ENCODE results near the gene LILRB5. TPM values are rescaled to one million over a fixed set of nuclear protein-coding genes. Genes with fewer than 3 reads are reported as not detected.
"Not testable (repeated sequence)": the region's sequence is repeated elsewhere in the genome, so short reads cannot be mapped to it uniquely, and the experiment has no call there.

The LILRB5 gene
- total and polyA plus RNA-seq, 2 donors (not counting 1 experiment from before 2014, with no cell fraction given): 0.05 TPM; not detected in 1

DNA sequence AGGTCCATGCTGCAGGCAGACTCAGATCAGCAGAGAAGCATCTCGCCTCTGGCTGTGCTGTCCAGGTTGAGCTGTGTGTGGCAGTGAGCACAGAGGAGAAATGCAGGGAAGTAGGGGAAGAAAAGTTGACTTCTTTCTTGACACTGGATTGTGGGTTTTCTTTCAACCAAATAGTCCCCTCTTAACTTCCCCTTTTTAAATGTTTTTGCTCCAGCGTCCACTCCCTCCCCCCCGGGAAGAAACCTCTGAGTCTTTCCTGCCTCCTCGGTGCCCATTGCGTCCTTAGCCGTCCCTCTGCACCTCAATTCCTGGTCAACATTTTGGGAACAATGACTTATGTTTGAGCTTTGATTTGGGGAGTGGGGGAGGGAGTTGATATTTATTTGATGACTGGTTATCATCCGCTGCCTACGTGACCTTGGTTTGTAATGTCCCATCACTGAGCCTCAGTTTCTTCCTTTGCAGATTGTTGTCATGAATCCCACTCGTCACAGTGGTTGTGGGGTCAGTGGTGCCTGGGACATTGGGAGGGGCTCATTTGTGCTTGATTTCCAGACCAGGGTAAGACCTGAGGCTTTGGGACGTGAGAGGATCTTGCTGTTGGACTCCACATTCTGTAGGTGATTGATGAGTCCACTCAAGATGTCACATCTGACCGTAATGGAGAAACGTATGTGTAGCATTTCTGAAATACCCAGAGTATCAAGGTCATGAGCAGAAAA is 24.1 kb upstream of the LILRB5 start, which contains the start of gene LILRB2:
Gene LILRB2, minus strand, starts transcription at position 104 of the 722 bp plus-strand sequence. CDS start 614 bp downstream, outside the sequence.
- no peak within 1 kb of the TSS for H2AFZ ChIP-seq (ENCODE audit: insufficient read depth, low read depth, low read length, poor library complexity, severe bottlenecking)
- DNase-seq (peak; percentile 59), ATAC-seq (ENCODE audit: low read depth) (peak; percentile 7)
- H3K27ac ChIP-seq (ENCODE audit: low read length in 2 of 2): no peak within 1 kb of the TSS
- H3K9ac ChIP-seq (ENCODE audit: low read length): peak within 1 kb of the TSS; percentile 31
- Mint-ChIP-seq H3K27ac (peak within 1 kb of the TSS; percentile 79), H3K4me3 (peak within 1 kb of the TSS; percentile 89), H3K9me3 (ENCODE audit: insufficient read depth) (no peaks in the 10 kb centered on the region), H3K27me3 (peaks cover 5% of the 10 kb centered on the region), H3K4me1 (peaks cover 65% of the 10 kb centered on the region)
- no peaks in the 10 kb centered on the region for H3K36me3 ChIP-seq (replicated peaks in 1 of 2; ENCODE audit: control extremely low read depth in 1 of 2, control insufficient read depth in 1 of 2, extremely low read depth in 1 of 2, insufficient read depth in 2 of 2, low read length in 1 of 2)
- no peaks in the 10 kb centered on the region for H4K20me1 ChIP-seq (ENCODE audit: control insufficient read depth, insufficient read depth, low read length, poor library complexity, severe bottlenecking)
- ChIA-PET CTCF (interaction anchor here (0.8 to 7.2 kb wide), 4 partner anchors 14 to 110 kb away, joined by 3 to 49 read pairs (median 4); no protein-coding TSS in a partner anchor), POLR2A (interaction anchor here (0.9 kb wide), 1 partner anchor 76 kb away, joined by 3 read pairs; no protein-coding TSS in a partner anchor)
- no peaks in the 10 kb centered on the region for H3K79me2 ChIP-seq (ENCODE audit: control insufficient read depth, insufficient read depth, low read length)
- TF ChIP-seq EZH2 (IDR thresholded peaks at IDR 0.05; ENCODE audit: borderline replicate concordance, insufficient read depth, low read depth, low read length, poor library complexity, severe bottlenecking): no peak
- TF ChIP-seq, protein P1, sequence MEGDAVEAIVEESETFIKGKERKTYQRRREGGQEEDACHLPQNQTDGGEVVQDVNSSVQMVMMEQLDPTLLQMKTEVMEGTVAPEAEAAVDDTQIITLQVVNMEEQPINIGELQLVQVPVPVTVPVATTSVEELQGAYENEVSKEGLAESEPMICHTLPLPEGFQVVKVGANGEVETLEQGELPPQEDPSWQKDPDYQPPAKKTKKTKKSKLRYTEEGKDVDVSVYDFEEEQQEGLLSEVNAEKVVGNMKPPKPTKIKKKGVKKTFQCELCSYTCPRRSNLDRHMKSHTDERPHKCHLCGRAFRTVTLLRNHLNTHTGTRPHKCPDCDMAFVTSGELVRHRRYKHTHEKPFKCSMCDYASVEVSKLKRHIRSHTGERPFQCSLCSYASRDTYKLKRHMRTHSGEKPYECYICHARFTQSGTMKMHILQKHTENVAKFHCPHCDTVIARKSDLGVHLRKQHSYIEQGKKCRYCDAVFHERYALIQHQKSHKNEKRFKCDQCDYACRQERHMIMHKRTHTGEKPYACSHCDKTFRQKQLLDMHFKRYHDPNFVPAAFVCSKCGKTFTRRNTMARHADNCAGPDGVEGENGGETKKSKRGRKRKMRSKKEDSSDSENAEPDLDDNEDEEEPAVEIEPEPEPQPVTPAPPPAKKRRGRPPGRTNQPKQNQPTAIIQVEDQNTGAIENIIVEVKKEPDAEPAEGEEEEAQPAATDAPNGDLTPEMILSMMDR (IDR thresholded peaks at IDR 0.05): no peak
- peaks cover 0 to 23% (median 3%) of the 10 kb centered on the region in 4 experiments for H3K27me3 ChIP-seq (replicated peaks in 1 of 4; ENCODE audit: control extremely low read depth in 1 of 4, control insufficient read depth in 3 of 4, insufficient read depth in 4 of 4, low read length in 3 of 4)
- peaks cover 0 to 8% (median 0%) of the 10 kb centered on the region in 3 donors for H3K9me3 ChIP-seq (ENCODE audit: control extremely low read depth in 1 of 3, control insufficient read depth in 2 of 3, insufficient read depth in 1 of 3, low read length in 2 of 3)
- peaks cover 62 to 64% of the 10 kb centered on the region in 2 donors for H3K4me1 ChIP-seq (ENCODE audit: control insufficient read depth in 2 of 2, insufficient read depth in 2 of 2, low read length in 2 of 2)
- peak within 1 kb of the TSS; percentile 52 for H3K4me2 ChIP-seq (replicated peaks; ENCODE audit: low read depth, low read length, poor library complexity, severe bottlenecking)
- H3K4me3 ChIP-seq (ENCODE audit: control extremely low read depth in 1 of 5, extremely low read depth in 1 of 5, insufficient read depth in 1 of 5, low read depth in 2 of 5, low read length in 4 of 5): peak within 1 kb of the TSS; percentile 2 to 50 (median 13)
- WGBS (ENCODE audit: insufficient coverage): 77% methylated on average over 6 of the region's 12 CpGs
- intact Hi-C loops (cut with micrococcal nuclease): no loop called here

DNA sequence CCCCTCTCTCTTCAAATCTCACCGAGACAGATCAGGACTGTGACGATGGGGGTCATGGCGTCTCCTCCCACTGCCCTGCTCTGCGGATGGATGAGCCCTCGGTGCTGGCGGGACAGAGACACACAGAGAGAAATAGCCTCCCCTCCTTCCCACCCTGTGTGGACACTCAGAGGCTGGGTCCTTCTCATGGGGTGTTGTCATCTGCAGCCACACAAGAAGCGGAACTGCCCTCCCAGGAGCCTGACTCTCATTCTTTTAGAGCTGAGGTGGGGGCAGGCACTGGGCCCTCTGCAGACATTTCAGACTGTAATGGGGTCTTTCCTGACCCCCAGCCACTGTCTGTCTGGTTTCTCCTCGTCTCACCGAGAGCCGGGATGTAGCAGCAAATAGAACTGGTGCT is 23.4 kb upstream of the LILRB5 start:
- peaks cover 54 to 57% of the 10 kb centered on the region in 2 donors for H3K4me1 ChIP-seq (ENCODE audit: control insufficient read depth in 2 of 2, insufficient read depth in 2 of 2, low read length in 2 of 2)
- DNase-seq; H4K20me1 ChIP-seq (ENCODE audit: control insufficient read depth, insufficient read depth, low read length, poor library complexity, severe bottlenecking); H3K27ac ChIP-seq (ENCODE audit: low read length in 2 of 2); H3K79me2 ChIP-seq (ENCODE audit: control insufficient read depth, insufficient read depth, low read length); H3K9me3 ChIP-seq (ENCODE audit: control extremely low read depth in 1 of 3, control insufficient read depth in 2 of 3, insufficient read depth in 1 of 3, low read length in 2 of 3); intact Hi-C loops (cut with micrococcal nuclease); H2AFZ ChIP-seq (ENCODE audit: insufficient read depth, low read depth, low read length, poor library complexity, severe bottlenecking); H3K9me3 Mint-ChIP-seq (ENCODE audit: insufficient read depth); H3K36me3 ChIP-seq (replicated peaks in 1 of 2; ENCODE audit: control extremely low read depth in 1 of 2, control insufficient read depth in 1 of 2, extremely low read depth in 1 of 2, insufficient read depth in 2 of 2, low read length in 1 of 2); H3K27me3 Mint-ChIP-seq; ATAC-seq (ENCODE audit: low read depth): not testable (repeated sequence)
- Mint-ChIP-seq H3K27ac (peak overlapping the region; percentile 79), H3K4me1 (peaks cover 58% of the 10 kb centered on the region), H3K4me3 (peak overlapping the region; percentile 89)
- WGBS (ENCODE audit: insufficient coverage): 9% methylated on average over 4 of the region's 10 CpGs
- H3K9ac ChIP-seq (ENCODE audit: low read length): peak overlapping the region; percentile 31
- ChIA-PET POLR2A (interaction anchor here (0.9 kb wide), 1 partner anchor 76 kb away, joined by 3 read pairs; no protein-coding TSS in a partner anchor), CTCF (interaction anchor here (0.8 to 7.2 kb wide), 5 partner anchors 14 to 111 kb away, joined by 3 to 49 read pairs (median 4); no protein-coding TSS in a partner anchor)
- peak overlapping the region; percentile 52 for H3K4me2 ChIP-seq (replicated peaks; ENCODE audit: low read depth, low read length, poor library complexity, severe bottlenecking)
- peak overlapping the region; percentile 2 to 50 (median 13) for H3K4me3 ChIP-seq (ENCODE audit: control extremely low read depth in 1 of 5, extremely low read depth in 1 of 5, insufficient read depth in 1 of 5, low read depth in 2 of 5, low read length in 4 of 5)
- H3K27me3 ChIP-seq (replicated peaks in 1 of 4; ENCODE audit: control extremely low read depth in 1 of 4, control insufficient read depth in 3 of 4, insufficient read depth in 4 of 4, low read length in 3 of 4): peaks cover 0 to 23% (median 3%) of the 10 kb centered on the region in 4 experiments

DNA sequence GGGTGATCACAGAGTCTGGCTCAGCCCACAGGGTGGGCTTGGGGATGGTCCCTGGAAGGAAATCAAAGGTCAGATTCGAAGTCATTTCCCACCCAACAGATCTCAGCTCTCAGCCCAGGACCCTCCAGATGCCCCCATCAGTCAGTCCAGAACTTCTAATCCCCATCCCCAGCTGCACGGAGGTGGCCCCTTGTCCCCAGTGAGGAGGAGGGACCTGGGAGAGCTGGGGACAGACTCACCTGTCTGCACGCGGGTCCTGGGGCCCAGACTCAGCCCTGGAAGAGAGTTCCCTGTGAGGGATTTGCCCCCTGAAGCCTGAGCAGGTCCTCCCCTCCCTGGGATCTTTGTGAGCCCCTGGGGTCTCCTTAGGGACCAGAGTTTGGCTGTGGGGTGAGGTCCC is 23.0 kb upstream of the LILRB5 start:
- POLR2A ChIA-PET: interaction anchor here (0.6 kb wide), 1 partner anchor 50 kb away, joined by 3 read pairs; no protein-coding TSS in a partner anchor
- DNase-seq; intact Hi-C loops (cut with micrococcal nuclease); H3K9me3 Mint-ChIP-seq (ENCODE audit: insufficient read depth); H3K9ac ChIP-seq (ENCODE audit: low read length); ATAC-seq (ENCODE audit: low read depth); H3K27me3 Mint-ChIP-seq; H2AFZ ChIP-seq (ENCODE audit: insufficient read depth, low read depth, low read length, poor library complexity, severe bottlenecking); H3K79me2 ChIP-seq (ENCODE audit: control insufficient read depth, insufficient read depth, low read length); H3K9me3 ChIP-seq (ENCODE audit: control extremely low read depth in 1 of 3, control insufficient read depth in 2 of 3, insufficient read depth in 1 of 3, low read length in 2 of 3); H3K27ac ChIP-seq (ENCODE audit: low read length in 2 of 2); H3K4me3 ChIP-seq (ENCODE audit: control extremely low read depth in 1 of 5, extremely low read depth in 1 of 5, insufficient read depth in 1 of 5, low read depth in 2 of 5, low read length in 4 of 5); H3K36me3 ChIP-seq (replicated peaks in 1 of 2; ENCODE audit: control extremely low read depth in 1 of 2, control insufficient read depth in 1 of 2, extremely low read depth in 1 of 2, insufficient read depth in 2 of 2, low read length in 1 of 2); H4K20me1 ChIP-seq (ENCODE audit: control insufficient read depth, insufficient read depth, low read length, poor library complexity, severe bottlenecking): not testable (repeated sequence)
- Histone ChIP-seq H3K27me3 (replicated peaks in 1 of 4; ENCODE audit: control extremely low read depth in 1 of 4, control insufficient read depth in 3 of 4, insufficient read depth in 4 of 4, low read length in 3 of 4) (peaks cover 0 to 24% (median 3%) of the 10 kb centered on the region in 4 experiments), H3K4me2 (replicated peaks; ENCODE audit: low read depth, low read length, poor library complexity, severe bottlenecking) (peak overlapping the region; percentile 52), H3K4me1 (ENCODE audit: control insufficient read depth in 2 of 2, insufficient read depth in 2 of 2, low read length in 2 of 2) (peaks cover 50 to 53% of the 10 kb centered on the region in 2 donors)
- CTCF ChIA-PET: interaction anchor here (1.0 to 7.2 kb wide), 2 partner anchors 13 to 109 kb away, joined by 4 to 49 read pairs; no protein-coding TSS in a partner anchor
- peak overlapping the region; percentile 79 for H3K27ac Mint-ChIP-seq
- peaks cover 57% of the 10 kb centered on the region for H3K4me1 Mint-ChIP-seq
- peak overlapping the region; percentile 89 for H3K4me3 Mint-ChIP-seq
- no CpG with 5 or more reads among the region's 4 CpGs for WGBS (ENCODE audit: insufficient coverage)

Data from B cell (primary cell).